Cardiac fibroblast (primary cell): ENCODE data around the gene ASH1L.
A peak's percentile ranks its signal among the peaks of the same experiment; 100 is the strongest.
"Not testable (repeated sequence)": the region's sequence is repeated elsewhere in the genome, so short reads cannot be mapped to it uniquely, and the experiment has no call there.

Experiments used
- DNase-seq, 2 donors: peaks; one replicate each; pipeline versions ENCODE4 v3.0.0 to v3.0.0-alpha.2; 2010; ENCODE audit warnings: low read depth in 2 of 2
- H3K4me3 ChIP-seq, 2 donors: replicated peaks in 1 of 2; 1 replicate in 1 of 2; 2 replicates in 1 of 2; pipeline ENCODE4 v1.5.1; 2011; ENCODE audit warnings: low read depth in 2 of 2, low read length in 2 of 2, mild to moderate bottlenecking in 2 of 2, moderate library complexity in 1 of 2
- CTCF ChIP-seq: IDR thresholded peaks from one replicate; pipeline ENCODE4 v1.5.1; 2011; ENCODE audit warnings: low read depth, mild to moderate bottlenecking, low read length, inconsistent platforms

Gene ASH1L

GRCh38 chr1:155562581-155563376, at the start of gene ASH1L:
ASH1L (minus strand) TSS chr1:155562803; CDS start chr1:155521519, 41,284 bp downstream.
- DNase-seq, result peak; percentile 94 to 96
- TF ChIP-seq CTCF, result no peak

GRCh38 chr1:155610257-155610647, 47.6 kb upstream of the ASH1L start:
- DNase-seq, result not testable (repeated sequence)
- peak overlapping the region; percentile 38 to 64 for H3K4me3 ChIP-seq

More at GRCh38 chr1:155562581-155563376, at the start of gene ASH1L:
- peak within 1 kb of the TSS; percentile 89 to 92 for H3K4me3 ChIP-seq

- DNase-seq, result peak; percentile 98
- TF ChIP-seq CTCF, result no peak
- H3K4me3 ChIP-seq, result peak within 1 kb of the TSS; percentile 59 to 64
These were observed 47.1 kb upstream of the ASH1L start, which contains the start of gene MSTO1 for GRCh38 chr1:155609515-155610256. MSTO1 (plus strand) TSS chr1:155610218; CDS start chr1:155610249, 31 bp downstream.

- no peak overlapping the region for H3K4me3 ChIP-seq
- no peak for TF ChIP-seq CTCF
These were observed 46.3 kb upstream of the ASH1L start for GRCh38 chr1:155608888-155609225.

GRCh38 chr1:155607708-155608107, 45.1 kb upstream of the ASH1L start:
- no peak for TF ChIP-seq CTCF
- no peak for DNase-seq
- no peak overlapping the region for H3K4me3 ChIP-seq

More at GRCh38 chr1:155608888-155609225, 46.3 kb upstream of the ASH1L start:
- no peak for DNase-seq

- H3K4me3 ChIP-seq, DNase-seq: not testable (repeated sequence)
These were observed 37.4 kb upstream of the ASH1L start for GRCh38 chr1:155599828-155600572.

GRCh38 chr1:155598842-155599331, 36.3 kb upstream of the ASH1L start:
- no peak overlapping the region for H3K4me3 ChIP-seq
- peak; percentile 58 to 59 for DNase-seq
- no peak for TF ChIP-seq CTCF
